SJCRH30 (cell line): ENCODE results near the gene RPS6KB2. TPM values are rescaled to one million over a fixed set of nuclear protein-coding genes. Genes with fewer than 3 reads are reported as not detected.
"Not testable (repeated sequence)": the region's sequence is repeated elsewhere in the genome, so short reads cannot be mapped to it uniquely, and the experiment has no call there.

Experiments used
- DNase-seq, 2 experiments: peaks; one replicate each; pipeline ENCODE4 v3.0.0-alpha.2; 2015 to 2020
- H3K27ac ChIP-seq: fragments of 250-450 bp; sonication (Bioruptor Pico); 2 replicates; pipeline ENCODE4 v1.5.1; 2020; ENCODE audit warnings: mild to moderate bottlenecking, moderate library complexity
- H3K27me3 ChIP-seq: fragments of 250-450 bp; sonication (Bioruptor Pico); 2 replicates; pipeline ENCODE4 v1.5.1; 2020; ENCODE audit warnings: mild to moderate bottlenecking, moderate library complexity
- H3K36me3 ChIP-seq: fragments of 250-450 bp; sonication (Bioruptor Pico); 2 replicates; pipeline ENCODE4 v1.5.1; 2020; ENCODE audit warnings: mild to moderate bottlenecking, moderate library complexity
- H3K4me1 ChIP-seq: fragments of 250-450 bp; sonication (Bioruptor Pico); 2 replicates; pipeline ENCODE4 v1.5.1; 2020; ENCODE audit warnings: mild to moderate bottlenecking, moderate library complexity
- H3K4me3 ChIP-seq: fragments of 250-450 bp; sonication (Bioruptor Pico); 2 replicates; pipeline ENCODE4 v1.5.1; 2020; ENCODE audit warnings: mild to moderate bottlenecking, moderate library complexity
- H3K9me3 ChIP-seq: fragments of 250-450 bp; sonication (Bioruptor Pico); replicated peaks from 2 replicates; pipeline ENCODE4 v1.5.1; 2020; ENCODE audit warnings: mild to moderate bottlenecking, moderate library complexity
- total RNA-seq: library from RNA; depleted of rRNA; stranded (reverse); fragments of >200 nt; shearing (Covaris generic); gene quantifications from 2 replicates; pipeline ENCODE4 v1.2.3, GENCODE V29; 2014

RPS6KB2 gene
- total RNA-seq, 1 experiment from 2014 or later: 33.5 TPM

DNA sequence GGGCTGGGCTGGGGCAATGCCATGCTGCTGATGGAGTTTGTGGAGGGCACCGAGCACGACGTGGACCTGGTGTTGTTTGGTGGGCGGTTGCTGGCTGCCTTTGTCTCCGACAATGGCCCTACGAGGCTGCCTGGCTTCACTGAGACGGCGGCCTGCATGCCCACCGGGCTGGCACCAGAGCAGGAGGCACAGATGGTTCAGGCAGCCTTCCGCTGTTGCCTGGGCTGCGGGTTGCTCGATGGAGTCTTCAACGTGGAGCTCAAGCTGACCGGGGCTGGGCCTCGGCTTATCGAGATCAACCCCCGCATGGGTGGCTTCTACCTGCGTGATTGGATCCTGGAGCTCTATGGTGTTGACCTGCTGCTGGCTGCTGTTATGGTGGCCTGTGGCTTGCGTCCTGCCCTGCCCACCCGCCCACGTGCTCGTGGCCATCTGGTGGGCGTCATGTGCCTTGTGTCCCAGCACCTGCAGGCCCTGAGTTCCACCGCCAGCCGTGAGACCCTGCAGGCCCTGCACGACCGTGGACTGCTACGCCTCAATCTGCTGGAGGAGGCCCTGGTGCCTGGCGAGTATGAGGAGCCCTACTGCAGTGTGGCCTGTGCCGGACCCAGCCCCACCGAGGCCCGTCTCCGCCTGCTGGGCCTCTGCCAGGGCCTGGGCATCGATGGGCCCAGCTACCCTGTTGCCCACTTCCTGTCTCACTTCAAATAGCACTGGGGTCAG lies 4.2 kb upstream of the RPS6KB2 start:
- H3K27ac ChIP-seq: no peak overlapping the region
- H3K27me3 ChIP-seq: no peaks in the 10 kb centered on the region
- no peak overlapping the region for H3K4me3 ChIP-seq
- H3K4me1 ChIP-seq: peaks cover 5% of the 10 kb centered on the region; the same call in 1 of the 2 replicates
- no peaks in the 10 kb centered on the region for H3K36me3 ChIP-seq
- H3K9me3 ChIP-seq: no peaks in the 10 kb centered on the region
- no peak for DNase-seq

DNA sequence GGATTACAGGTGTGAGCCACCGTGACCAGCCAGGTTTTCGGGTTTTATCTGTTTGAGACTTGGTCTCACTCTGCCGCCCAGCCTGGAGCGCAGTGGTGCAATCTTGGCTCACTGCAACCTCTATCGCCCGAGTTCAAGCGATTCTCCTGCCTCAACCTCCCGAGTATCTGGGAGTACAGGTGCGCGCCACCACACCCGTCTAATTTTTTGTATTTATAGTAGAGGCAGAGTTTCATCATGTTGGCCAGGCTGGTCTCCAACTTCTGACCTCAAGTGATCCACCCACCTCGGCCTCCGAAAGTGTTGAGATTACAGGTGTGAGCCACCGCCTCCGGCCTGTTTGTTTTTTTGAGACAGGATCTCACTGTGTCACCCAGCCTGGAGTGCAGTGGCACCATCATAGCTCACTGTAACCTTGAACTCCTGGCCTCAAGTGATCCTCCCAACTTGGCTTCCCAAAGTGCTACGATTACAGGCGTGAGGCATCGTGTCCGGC lies 882 bp upstream of the RPS6KB2 start:
- not testable (repeated sequence) for H3K36me3 ChIP-seq, H3K4me1 ChIP-seq, DNase-seq, H3K27ac ChIP-seq, H3K9me3 ChIP-seq, H3K27me3 ChIP-seq
- H3K4me3 ChIP-seq: peak overlapping the region; percentile 94

DNA sequence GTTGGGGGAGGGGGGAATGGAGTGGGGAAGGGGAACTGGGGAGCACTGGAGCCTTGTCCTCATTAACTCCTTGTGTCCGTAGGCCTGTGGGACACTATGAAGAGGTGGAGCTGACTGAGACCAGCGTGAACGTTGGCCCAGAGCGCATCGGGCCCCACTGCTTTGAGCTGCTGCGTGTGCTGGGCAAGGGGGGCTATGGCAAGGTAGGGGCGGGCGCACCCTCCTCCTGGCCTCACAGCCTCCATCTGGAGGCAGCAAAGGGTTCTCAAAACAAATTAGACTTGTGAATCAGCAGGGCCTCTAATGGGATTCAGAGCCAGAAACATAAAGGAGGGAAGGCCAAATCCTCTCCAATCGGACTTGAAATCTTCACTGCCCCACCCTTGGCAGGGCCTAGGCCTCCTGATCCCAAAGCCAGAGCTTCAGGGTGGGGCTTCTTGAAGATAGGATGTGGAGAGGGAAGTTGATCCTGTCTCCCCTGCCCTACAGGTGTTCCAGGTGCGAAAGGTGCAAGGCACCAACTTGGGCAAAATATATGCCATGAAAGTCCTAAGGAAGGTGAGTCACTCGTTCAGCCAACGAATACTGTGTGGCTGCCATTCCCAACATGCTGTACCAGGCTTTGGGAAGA lies 859 bp downstream of the RPS6KB2 start:
- no peak for DNase-seq
- Histone ChIP-seq H3K4me3 (peak overlapping the region; percentile 94), H3K27me3 (no peaks in the 10 kb centered on the region), H3K4me1 (no peaks in the 10 kb centered on the region), H3K9me3 (no peaks in the 10 kb centered on the region), H3K36me3 (no peaks in the 10 kb centered on the region), H3K27ac (no peak overlapping the region)

DNA sequence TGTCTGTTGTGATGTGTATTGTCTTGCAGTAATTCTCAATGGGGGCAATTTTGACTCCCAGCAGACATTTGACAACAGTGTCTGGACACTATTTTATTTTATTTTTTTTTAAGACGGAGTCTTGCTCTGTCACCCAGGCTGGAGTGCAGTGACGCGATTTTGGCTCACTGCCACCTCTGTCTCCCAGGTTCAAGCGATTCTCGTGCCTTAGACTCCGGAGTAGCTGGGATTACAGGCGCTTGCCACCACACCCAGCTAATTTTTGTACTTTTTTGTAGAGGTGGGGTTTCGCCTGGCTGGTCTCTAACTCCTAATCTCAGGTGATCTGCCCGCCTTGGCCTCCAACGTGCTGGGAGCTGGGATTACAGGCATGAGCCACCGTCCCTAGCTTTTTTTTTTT lies 1.4 kb downstream of the RPS6KB2 start:
- Histone ChIP-seq H3K4me3 (no peak overlapping the region), H3K36me3 (0 out of 2 replicates have a peak, but pooled peaks cover 2% of the 10 kb centered on the region)

GRCh38 chr11:67431346-67432249 lies 3.3 kb downstream of the RPS6KB2 start:
- H3K36me3 ChIP-seq: 0 out of 2 replicates have a peak, but pooled peaks cover 5% of the 10 kb centered on the region
- DNase-seq: no peak

More for the DNA sequence above, 1.4 kb downstream of the RPS6KB2 start:
- H3K27me3 ChIP-seq: no peaks in the 10 kb centered on the region
- no peaks in the 10 kb centered on the region for H3K4me1 ChIP-seq
- DNase-seq: no peak
- H3K9me3 ChIP-seq: no peaks in the 10 kb centered on the region
- H3K27ac ChIP-seq: no peak overlapping the region

GRCh38 chr11:67432655-67433349 lies 4.5 kb downstream of the RPS6KB2 start:
- H3K4me3 ChIP-seq: no peak overlapping the region
- no peaks in the 10 kb centered on the region for H3K27me3 ChIP-seq
- no peaks in the 10 kb centered on the region for H3K9me3 ChIP-seq
- no peak overlapping the region for H3K27ac ChIP-seq
- H3K36me3 ChIP-seq: 0 out of 2 replicates have a peak, but pooled peaks cover 5% of the 10 kb centered on the region
- no peak for DNase-seq
- peaks cover 8% of the 10 kb centered on the region; the same call in 1 of the 2 replicates for H3K4me1 ChIP-seq

More at GRCh38 chr11:67431346-67432249, 3.3 kb downstream of the RPS6KB2 start:
- no peaks in the 10 kb centered on the region for H3K9me3 ChIP-seq
- H3K27ac ChIP-seq: no peak overlapping the region
- no peaks in the 10 kb centered on the region for H3K27me3 ChIP-seq
- peaks cover 6% of the 10 kb centered on the region; the same call in 1 of the 2 replicates for H3K4me1 ChIP-seq
- no peak overlapping the region for H3K4me3 ChIP-seq

DNA sequence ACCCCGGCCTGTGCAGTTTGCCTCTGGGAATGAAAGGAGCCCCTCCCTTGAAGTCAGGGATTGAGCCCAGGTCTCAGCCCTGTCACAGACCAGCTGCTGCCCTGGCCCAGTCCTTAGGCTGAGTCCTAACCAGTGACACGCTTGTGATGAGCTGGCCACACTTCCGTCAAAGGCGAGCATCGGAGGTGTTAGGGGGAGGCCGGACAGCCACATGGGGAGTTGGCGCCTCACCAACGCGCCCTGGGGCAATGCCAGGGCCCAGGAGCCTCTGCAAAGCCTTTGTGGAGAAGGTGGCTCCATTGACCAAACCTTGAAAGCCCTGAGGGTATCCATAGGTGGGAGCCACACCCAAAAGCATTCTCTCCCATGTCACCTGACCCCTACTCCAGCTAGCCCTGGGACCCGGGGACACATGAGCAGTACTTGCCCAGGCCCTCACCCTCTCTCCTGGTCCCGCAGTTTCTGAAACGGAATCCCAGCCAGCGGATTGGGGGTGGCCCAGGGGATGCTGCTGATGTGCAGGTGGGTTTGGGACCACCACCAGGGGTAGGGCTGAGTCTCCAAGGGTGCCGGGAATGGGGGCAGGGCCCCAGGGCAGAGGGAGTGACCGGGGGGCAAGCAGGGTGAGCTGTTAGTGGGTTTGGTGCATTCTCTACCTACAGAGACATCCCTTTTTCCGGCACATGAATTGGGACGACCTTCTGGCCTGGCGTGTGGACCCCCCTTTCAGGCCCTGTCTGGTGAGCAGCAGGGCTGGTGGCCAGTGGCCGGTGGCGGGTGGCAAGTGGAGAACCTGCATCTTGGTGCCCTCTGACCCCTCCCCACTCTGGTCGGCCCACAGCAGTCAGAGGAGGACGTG lies 5.5 kb downstream of the RPS6KB2 start:
- Histone ChIP-seq H3K36me3 (0 out of 2 replicates have a peak, but pooled peaks cover 5% of the 10 kb centered on the region), H3K4me1 (peaks cover 8% of the 10 kb centered on the region; the same call in 1 of the 2 replicates), H3K27ac (no peak overlapping the region), H3K4me3 (no peak overlapping the region), H3K27me3 (no peaks in the 10 kb centered on the region), H3K9me3 (no peaks in the 10 kb centered on the region)
- DNase-seq: no peak

DNA sequence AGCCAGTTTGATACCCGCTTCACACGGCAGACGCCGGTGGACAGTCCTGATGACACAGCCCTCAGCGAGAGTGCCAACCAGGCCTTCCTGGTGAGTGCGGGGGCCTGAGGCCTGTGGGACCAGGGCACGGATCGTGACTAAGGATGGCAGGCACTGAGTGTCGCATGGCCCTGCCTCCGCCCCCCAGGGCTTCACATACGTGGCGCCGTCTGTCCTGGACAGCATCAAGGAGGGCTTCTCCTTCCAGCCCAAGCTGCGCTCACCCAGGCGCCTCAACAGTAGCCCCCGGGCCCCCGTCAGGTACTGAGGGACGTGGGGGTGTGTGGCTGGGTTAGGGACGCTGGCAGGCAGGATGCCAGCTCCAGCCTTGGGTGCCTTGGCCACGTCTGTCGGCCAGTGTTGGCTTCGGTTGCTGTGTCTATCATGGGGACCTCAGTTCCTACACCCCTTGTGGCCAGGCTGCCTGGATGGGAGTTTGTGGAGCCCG lies 6.1 kb downstream of the RPS6KB2 start:
- Histone ChIP-seq H3K9me3 (no peaks in the 10 kb centered on the region), H3K36me3 (0 out of 2 replicates have a peak, but pooled peaks cover 5% of the 10 kb centered on the region), H3K4me1 (peaks cover 8% of the 10 kb centered on the region; the same call in 1 of the 2 replicates), H3K27ac (no peak overlapping the region), H3K27me3 (no peaks in the 10 kb centered on the region), H3K4me3 (no peak overlapping the region)
- no peak for DNase-seq

DNA sequence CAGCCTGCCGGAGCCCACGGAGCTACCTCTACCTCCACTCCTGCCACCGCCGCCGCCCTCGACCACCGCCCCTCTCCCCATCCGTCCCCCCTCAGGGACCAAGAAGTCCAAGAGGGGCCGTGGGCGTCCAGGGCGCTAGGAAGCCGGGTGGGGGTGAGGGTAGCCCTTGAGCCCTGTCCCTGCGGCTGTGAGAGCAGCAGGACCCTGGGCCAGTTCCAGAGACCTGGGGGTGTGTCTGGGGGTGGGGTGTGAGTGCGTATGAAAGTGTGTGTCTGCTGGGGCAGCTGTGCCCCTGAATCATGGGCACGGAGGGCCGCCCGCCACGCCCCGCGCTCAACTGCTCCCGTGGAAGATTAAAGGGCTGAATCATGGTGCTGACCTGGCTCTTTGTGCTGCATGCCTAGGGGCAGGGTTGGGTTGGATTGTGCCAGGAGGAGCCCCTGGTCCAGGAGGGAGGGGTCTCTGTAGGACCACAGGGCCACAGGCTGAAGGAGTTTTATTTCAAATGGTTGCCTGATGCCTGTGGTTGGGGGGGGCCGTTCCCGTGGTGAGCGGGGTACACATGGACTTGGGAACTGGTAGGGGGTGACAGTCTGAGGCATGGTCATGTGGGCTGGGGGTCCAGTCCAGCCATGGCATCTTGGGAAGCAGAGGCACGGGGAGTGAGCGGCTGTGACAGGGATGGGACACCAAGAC lies 6.9 kb downstream of the RPS6KB2 start:
- 0 out of 2 replicates have a peak, but pooled peaks cover 5% of the 10 kb centered on the region for H3K36me3 ChIP-seq
- no peaks in the 10 kb centered on the region for H3K9me3 ChIP-seq
- no peaks in the 10 kb centered on the region for H3K27me3 ChIP-seq
- H3K27ac ChIP-seq: no peak overlapping the region; the same call in 1 of the 2 replicates
- no peak for DNase-seq
- H3K4me3 ChIP-seq: no peak overlapping the region
- H3K4me1 ChIP-seq: peaks cover 8% of the 10 kb centered on the region; the same call in 1 of the 2 replicates

- no peak for DNase-seq
- Histone ChIP-seq H3K27ac (peak overlapping the region; percentile 23; the same call in 1 of the 2 replicates), H3K4me3 (no peak overlapping the region), H3K27me3 (no peaks in the 10 kb centered on the region), H3K4me1 (peaks cover 8% of the 10 kb centered on the region; the same call in 1 of the 2 replicates), H3K36me3 (0 out of 2 replicates have a peak, but pooled peaks cover 5% of the 10 kb centered on the region), H3K9me3 (no peaks in the 10 kb centered on the region)
Observed at GRCh38 chr11:67435727-67436458, 7.6 kb downstream of the RPS6KB2 start.

DNA sequence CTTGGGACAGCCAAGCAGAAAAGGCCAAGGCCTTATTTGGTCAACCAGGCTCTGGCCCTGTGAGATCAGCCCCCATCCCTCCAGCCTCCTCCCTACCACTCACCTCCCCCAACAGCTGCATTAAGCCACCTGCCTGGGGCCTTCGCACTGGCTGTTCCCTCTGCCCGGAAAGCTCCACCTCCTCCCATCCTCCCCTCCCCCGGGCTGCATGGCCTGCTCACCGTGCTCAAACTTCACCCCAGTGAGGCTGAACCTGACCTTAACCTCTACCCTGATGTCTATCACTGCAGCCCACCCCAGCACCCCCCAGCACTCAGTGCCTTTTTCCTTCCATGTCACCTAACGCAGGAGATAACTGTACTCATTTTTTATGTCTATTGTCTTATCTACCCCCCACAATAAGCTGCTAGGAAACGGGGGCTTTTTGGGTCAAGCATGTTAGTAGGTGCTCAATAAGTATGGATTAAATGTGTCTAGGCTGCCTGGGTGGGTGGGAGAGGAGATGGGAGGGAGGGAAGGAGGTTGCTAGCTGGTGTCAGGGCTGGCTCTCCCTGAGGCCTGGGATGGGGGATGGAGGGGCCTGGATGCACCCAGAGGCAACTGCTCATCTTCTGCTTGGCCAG lies 8.3 kb downstream of the RPS6KB2 start:
- Histone ChIP-seq H3K27ac (no peak overlapping the region), H3K27me3 (no peaks in the 10 kb centered on the region), H3K4me1 (peaks cover 8% of the 10 kb centered on the region; the same call in 1 of the 2 replicates), H3K4me3 (no peak overlapping the region), H3K36me3 (0 out of 2 replicates have a peak, but pooled peaks cover 5% of the 10 kb centered on the region), H3K9me3 (no peaks in the 10 kb centered on the region)
- peak; percentile 82 for DNase-seq
